Endometrial microvascular endothelial cells (primary cell): ENCODE data around the gene CCR6. TPM values are rescaled to one million over a fixed set of nuclear protein-coding genes. Genes with fewer than 3 reads are reported as not detected.
"Not testable (repeated sequence)": the region's sequence is repeated elsewhere in the genome, so short reads cannot be mapped to it uniquely, and the experiment has no call there.

Experiments
- in situ Hi-C: cut with HindIII; loops from 2 replicates; pipeline ENCODE4 v1.10.0; 2017; ENCODE audit warnings: low sequenced_read_pairs, low pct_unique_long_range_greater_than_20kb; ENCODE audit errors: inconsistent ontology term
- total RNA-seq: library from RNA; depleted of rRNA; stranded (reverse); fragments of >200 nt; gene quantifications from one replicate; pipeline ENCODE4 v1.2.3, GENCODE V29; 2015; ENCODE audit errors: inconsistent ontology term

Gene CCR6
- total RNA-seq, 1 donor from 2014 or later: not detected

- in situ Hi-C loops: no loop called here
These were observed 32.0 kb downstream of the CCR6 start for GRCh38 chr6:167154895-167155294.

- in situ Hi-C loops: no loop called here
These were observed 34.5 kb downstream of the CCR6 start for GRCh38 chr6:167157414-167157813.

- in situ Hi-C loops: no loop called here
These were observed 35.0 kb downstream of the CCR6 start, which contains the start of gene GPR31 for GRCh38 chr6:167157863-167158262. TSS of gene GPR31 (minus strand) at chr6:167157980. CDS start at chr6:167157831, 149 bp downstream.

GRCh38 chr6:167161851-167162467 is 39.1 kb downstream of the CCR6 start:
- in situ Hi-C loops: no loop called here

GRCh38 chr6:167162591-167162990 is 39.7 kb downstream of the CCR6 start:
- in situ Hi-C loops: no loop called here

GRCh38 chr6:167163476-167164011 is 40.6 kb downstream of the CCR6 start:
- in situ Hi-C loops: no loop called here

DNA sequence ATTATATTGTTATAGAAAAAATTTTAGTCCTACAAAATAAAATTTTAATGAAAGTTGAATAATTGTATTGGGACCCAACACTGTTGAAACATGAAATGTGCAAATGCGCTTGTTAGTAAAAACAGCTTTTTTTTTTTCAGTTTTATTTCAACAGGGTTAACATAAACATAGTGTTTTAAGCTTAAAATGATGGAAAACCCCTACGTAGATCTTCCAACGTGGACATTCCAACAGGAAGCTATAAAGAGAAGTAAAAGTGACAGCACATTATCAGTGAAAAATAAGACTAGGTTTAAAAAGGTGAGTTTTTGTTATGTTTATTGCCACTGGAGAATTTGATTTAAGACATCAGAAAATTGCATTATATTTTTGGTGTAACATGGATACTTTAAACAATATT is 41.4 kb downstream of the CCR6 start:
- in situ Hi-C loops: no loop called here

- in situ Hi-C loops: no loop called here
These were observed 43.1 kb downstream of the CCR6 start for GRCh38 chr6:167165858-167166471.

DNA sequence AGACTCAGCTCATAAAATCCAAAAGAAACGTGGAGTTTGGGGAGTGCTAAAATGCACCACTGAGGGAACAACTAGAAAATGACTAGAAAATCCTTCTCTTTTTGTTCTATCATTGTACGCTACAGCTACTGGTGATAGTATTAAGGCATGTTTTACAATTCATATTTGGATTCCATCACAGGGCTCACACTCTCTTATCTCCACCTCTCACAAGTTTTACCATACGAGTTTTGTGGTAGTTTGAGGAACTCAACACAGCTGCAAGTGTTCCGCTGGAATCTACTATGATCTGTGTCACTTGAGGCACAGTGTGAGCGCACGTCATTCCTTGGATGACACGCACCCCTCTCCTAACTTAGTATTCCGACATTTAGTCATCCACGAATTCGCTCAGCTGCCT is 44.8 kb downstream of the CCR6 start:
- in situ Hi-C loops: not testable (repeated sequence)

- in situ Hi-C loops: not testable (repeated sequence)
These were observed 45.4 kb downstream of the CCR6 start for GRCh38 chr6:167168296-167168695.

DNA sequence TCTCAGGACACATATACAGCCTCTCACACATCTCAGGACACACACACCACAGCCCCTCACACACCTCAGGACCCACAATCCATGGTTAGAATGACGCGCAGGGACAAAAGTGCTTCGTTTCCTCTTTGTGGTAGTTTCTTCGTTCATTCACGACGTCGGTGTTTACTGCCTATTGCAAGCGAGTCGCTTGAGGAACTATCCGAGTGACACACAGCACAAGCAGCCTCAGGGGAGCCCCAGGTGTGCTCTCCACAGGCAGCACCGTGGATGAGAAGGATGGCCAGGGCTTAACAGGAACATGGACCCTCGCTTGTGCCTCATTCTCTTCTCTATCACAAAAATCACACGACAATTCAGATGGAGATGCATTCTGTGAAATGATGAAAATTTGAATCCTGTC is 47.0 kb downstream of the CCR6 start:
- in situ Hi-C loops: not testable (repeated sequence)

- in situ Hi-C loops: not testable (repeated sequence)
These were observed 48.4 kb downstream of the CCR6 start for GRCh38 chr6:167171300-167171699.

- in situ Hi-C loops: not testable (repeated sequence)
These were observed 49.1 kb downstream of the CCR6 start for GRCh38 chr6:167172011-167172410.

- in situ Hi-C loops: not testable (repeated sequence)
These were observed 54.4 kb downstream of the CCR6 start for GRCh38 chr6:167177271-167177670.

DNA sequence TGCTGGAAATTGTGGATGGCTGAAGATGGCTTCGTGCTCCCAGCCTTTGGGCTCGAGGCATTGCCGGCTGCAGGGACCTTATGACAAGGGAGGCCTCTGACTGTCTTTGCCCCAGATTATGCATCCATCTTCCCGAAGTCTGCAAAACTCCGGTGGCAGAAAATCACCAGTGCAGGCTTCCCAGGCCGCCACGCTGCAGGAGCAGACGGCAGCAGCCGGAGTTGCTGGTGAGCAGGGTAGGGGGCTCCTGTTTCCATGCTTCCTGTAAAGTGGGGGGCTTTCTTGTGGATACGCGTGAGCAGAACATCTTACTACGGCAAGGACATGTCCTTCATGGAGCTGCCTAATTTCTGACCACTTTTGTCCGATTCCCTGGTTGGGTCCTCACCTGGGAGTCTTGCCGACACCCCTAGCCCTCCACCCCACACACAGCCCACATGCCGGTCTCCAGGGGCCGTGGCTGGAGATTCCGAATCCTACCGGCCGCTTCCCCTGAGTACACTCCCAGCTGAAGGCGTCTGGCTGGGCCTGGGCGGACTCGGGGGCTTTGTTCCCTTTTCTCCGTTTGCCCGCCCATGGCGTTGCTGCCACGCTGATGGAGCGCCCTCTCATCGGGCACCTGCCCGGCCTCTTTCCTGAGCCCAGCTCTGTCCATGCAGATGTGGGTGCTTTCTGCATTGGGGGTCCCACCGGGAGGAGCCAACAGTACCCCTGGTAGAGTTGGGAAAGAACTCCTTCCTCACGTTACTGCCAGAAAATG is 56.2 kb downstream of the CCR6 start:
- in situ Hi-C loops: not testable (repeated sequence)

- in situ Hi-C loops: not testable (repeated sequence)
These were observed 57.2 kb downstream of the CCR6 start for GRCh38 chr6:167180086-167180485.

GRCh38 chr6:167181351-167181750 is 58.5 kb downstream of the CCR6 start:
- in situ Hi-C loops: not testable (repeated sequence)

DNA sequence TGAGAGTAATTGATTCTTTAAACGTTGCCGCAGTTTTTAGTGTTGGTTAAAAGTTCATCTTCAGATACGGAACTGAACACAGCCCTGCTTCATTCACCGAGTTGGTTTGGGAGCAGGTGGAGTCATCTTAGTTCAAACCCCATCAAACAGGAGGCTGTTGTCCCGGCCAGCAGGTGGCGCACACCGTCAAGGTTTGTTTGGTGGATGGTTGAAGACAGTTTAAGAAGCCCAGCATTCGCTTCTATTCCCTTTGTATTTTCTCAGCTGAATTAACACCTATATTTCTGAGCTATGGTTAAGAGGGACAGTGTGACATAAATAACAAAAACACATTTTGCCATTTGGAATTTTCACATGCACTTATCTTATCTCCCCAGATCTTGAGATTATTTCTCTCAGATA is 60.0 kb downstream of the CCR6 start:
- in situ Hi-C loops: not testable (repeated sequence)

GRCh38 chr6:167185101-167185500 is 62.2 kb downstream of the CCR6 start:
- in situ Hi-C loops: not testable (repeated sequence)

GRCh38 chr6:167187275-167187674 is 64.4 kb downstream of the CCR6 start:
- in situ Hi-C loops: not testable (repeated sequence)
